B cell (primary cell): ENCODE results near the gene ZNF618.

ENCODE experiments used
- EZH2 ChIP-seq: IDR thresholded peaks from 2 replicates; pipeline ENCODE4 v1.6.1; 2012; ENCODE audit warnings: borderline replicate concordance, low read depth, mild to moderate bottlenecking, moderate library complexity, low read length; ENCODE audit not compliant: insufficient read depth, poor library complexity, severe bottlenecking
- TF ChIP-seq, protein P1 (sequence below): fragments of 200-600 bp; IDR thresholded peaks from one replicate; pipeline ENCODE4 v1.8.0; 2022; ENCODE audit warnings: antibody characterized with exemption, mild to moderate bottlenecking

DNA sequence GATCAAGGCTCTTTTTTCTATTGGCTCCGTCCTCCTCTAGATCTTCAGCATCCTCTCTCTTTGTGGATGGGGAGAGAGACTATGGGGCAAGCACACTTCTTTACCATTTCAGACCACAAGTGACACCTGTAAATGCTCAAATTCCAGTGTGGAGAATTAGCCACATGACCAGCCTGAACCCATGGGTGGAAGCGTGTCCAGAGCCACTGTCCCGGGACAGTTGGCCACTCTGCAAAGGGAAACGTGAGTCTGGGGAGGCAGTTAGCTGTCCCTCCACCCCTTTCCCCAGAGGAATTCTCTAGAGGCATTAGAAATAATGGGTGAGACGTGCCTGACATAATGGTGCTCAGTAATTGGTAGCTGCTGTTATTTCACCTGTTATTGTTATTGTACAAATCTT is 161.1 kb downstream of the ZNF618 start:
- TF ChIP-seq, protein P1, sequence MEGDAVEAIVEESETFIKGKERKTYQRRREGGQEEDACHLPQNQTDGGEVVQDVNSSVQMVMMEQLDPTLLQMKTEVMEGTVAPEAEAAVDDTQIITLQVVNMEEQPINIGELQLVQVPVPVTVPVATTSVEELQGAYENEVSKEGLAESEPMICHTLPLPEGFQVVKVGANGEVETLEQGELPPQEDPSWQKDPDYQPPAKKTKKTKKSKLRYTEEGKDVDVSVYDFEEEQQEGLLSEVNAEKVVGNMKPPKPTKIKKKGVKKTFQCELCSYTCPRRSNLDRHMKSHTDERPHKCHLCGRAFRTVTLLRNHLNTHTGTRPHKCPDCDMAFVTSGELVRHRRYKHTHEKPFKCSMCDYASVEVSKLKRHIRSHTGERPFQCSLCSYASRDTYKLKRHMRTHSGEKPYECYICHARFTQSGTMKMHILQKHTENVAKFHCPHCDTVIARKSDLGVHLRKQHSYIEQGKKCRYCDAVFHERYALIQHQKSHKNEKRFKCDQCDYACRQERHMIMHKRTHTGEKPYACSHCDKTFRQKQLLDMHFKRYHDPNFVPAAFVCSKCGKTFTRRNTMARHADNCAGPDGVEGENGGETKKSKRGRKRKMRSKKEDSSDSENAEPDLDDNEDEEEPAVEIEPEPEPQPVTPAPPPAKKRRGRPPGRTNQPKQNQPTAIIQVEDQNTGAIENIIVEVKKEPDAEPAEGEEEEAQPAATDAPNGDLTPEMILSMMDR, result no peak
- no peak for TF ChIP-seq EZH2
